Activated T-helper 9 cell treated with anti-CD3 and anti-CD28 coated beads, Interleukin-2, amount 50 U/mL, for 16 hours (primary cell): ENCODE data around the gene SLC38A10.

Experiments
- DNase-seq: peaks from one replicate; pipeline ENCODE4 v3.0.0-alpha.2; 2020; ENCODE audit warnings: low read depth

Gene SLC38A10

DNA sequence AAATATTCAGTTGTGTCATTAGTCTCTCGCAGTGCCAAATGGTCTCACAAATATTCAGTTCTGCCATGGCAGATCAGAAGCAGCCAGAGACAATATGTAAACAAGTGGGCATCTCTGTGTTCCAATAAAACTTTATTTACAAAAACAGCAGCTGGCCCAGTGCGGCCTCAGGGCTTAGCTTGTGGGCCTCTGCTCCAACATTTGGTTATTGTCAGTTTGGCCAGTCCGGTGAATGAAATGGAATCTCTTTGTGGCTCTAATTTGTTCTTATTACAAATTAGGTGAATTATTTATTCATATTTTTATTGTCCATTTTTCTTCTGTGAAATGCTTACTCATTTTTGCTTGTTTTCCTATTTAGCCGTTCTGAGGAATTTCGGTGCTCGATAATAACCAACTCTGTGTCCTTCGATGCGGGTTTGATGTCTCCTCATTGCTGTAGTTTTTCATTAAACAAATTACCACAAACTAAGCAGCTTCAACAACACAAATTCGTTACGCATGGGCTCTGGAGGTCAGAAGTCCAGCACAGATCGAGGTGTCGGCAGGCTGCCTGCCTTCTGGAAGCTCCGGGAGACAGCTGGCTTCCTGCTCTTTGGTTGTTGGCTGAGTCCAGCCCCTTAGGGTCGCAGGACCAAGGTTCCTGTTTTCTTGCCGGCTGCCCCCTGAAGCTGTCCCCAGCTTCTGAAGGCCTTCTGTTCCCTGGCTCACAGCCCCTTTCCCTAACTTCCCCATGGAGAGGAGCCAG, 4.1 kb upstream of the SLC38A10 start:
- DNase-seq = no peak

DNA sequence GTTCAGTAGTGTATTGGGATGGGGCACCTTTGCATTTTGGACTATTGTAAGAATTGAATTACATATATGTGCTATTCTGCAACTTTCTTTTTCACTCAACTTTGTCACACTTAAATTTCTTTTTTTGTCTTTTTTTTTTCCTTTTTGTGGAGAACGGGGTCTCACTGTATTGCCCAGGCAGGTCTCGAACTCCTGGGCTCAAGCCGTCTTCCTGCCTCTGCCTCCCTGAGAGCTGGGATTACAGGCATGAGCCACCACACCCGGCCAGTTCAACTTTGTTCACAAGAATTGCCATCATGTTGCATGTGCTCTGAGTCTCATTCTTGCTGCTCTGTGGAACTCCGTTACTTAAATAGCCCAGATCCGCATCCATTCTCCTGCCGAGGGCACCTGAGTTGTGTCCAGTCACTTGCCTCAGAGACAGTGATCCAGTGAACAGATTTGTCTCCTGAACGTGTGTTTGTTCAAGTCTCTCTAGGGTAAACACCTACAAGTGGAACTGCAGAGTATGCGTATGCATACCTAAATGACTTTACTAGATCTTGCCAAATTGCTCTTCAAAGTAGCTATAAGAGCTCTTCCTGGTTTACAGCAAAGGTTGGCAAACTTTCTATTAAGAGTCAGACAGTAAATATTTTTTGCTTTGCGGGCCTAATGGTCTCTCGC, 3.4 kb upstream of the SLC38A10 start:
- no peak for DNase-seq

DNA sequence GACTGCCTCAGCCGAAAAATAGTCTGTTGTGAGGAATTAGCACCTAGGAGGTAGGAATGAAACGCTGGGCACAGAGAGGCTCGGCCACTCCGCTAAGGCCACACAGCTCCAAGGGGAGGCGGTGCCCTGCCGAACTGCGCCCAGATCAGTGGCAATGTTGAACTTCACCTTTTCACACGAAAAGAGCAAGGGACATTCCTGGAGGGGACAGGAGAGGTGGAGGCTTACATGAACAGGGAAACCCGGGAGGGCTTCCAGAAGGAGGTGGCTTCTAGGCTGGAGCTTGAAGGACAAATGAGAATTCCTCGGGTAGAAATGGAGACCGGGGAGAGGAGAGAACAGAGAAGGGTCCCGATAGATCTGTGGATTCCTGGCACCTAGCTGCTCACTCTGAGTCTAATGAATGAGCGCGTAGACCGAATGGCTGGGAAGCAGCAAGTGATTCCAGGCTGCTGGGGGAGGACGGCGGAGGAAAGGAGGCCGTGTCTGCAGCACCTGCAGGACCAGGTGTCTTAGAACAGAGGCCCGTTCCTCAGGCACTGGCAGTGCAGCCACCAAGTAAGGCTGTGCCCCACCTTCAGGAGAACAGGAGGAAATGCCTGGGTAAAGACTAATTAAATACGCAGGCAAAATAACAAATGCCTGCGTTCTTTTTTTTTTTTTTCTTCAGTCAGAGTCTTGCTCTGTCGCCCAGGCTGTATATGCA, 722 bp upstream of the SLC38A10 start:
- peak; percentile 34 for DNase-seq

DNA sequence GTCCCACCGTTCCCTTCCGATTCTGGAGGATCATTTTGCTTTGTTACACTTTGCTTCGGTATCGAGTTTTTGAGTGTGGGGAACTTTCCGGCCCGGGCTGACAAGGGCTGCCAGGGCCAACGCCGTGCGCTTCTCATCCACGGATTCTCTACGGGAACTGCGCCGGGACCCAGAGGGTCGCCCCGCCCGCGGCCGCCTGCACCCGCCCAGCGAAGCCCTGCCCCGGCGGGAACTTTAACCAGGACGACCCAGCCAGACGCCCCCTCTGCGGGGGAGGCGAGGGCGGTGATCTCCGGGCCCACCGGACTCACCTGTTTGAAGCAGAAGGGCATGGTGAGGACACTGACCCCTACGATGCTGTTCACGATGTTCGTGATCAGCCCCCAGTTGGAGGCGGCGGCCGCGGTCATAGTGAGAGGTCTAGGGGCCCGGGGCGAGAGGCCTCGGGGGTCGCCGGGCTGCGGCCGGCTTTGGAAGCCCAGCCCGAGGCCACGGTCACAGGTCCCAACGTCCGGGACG, 536 bp downstream of the SLC38A10 start:
- DNase-seq = no peak

DNA sequence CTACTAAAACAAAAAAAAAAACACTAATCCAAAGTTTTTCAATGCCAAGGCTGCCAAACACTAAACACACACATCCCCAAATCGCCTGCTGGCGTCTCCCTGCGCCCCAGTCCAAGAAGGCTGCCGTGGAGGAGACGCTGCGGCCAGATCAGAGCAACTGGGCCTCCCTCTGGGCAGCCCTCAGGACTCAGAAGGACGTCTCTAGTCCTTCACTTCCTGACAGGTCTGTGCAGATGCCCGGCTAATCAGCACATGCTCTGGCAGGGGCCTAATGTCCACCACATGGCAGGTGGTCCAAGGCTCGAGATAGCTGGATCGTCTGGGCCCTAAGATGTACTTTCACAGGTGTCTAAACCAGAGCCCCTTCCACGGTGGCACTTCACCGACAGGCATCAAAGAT, 2.7 kb downstream of the SLC38A10 start:
- DNase-seq = no peak

DNA sequence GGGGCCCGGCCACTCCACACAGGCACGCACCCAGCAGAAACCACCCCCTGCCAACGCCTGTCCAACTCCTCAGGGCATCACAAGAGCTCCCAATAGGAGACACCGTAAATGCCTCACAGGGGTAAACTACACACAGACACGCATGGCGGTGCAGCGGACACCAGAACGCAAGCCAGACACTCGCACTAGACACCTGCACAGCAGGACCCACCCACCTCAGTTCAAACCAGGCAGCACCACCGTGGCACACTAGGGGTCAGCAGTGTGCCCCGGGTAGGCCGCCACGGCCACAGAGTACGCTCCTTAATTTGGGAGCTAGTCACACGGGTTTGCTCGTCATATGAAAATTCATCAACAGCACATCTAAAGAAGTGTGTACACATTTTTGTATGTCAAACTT, 3.4 kb downstream of the SLC38A10 start:
- peak; percentile 59 for DNase-seq

DNA sequence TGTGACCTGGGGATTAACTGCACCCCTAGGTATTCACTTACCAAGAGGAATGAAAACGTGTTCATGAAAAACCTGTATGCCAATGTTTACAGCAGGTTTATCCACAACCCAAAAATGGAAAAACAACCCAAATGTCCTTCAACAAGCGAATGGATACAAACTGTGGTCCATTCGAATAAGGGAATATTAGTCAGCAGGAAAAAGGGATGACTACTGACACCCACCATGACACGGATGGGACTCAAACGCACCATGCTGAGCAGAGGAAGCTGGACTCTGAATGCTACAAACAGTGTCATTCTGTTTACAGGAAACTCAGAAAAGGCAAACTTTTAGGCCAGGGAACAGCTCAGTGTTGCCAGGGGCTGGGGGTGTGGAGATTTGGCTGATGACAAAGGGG, 4.9 kb downstream of the SLC38A10 start:
- no peak for DNase-seq

DNA sequence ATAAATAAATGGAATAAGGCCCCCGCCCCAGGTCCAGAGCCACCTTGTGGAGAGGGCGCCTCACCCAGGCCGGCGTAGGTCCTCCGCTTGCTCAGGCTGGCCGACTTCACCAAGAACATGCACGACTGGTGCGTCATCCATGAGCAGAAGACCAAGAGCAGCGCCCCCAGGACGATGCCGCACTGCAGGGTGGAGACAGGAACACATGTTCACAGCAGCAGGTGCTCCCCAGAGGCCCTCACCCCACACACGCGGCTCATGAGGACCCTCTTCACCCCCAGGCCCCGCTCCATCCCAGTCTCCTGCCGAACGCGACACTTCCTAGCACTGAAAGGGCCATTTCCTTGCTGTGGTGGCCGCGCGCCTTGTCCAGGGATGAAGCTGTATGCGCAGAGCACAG, 5.5 kb downstream of the SLC38A10 start:
- no peak for DNase-seq

DNA sequence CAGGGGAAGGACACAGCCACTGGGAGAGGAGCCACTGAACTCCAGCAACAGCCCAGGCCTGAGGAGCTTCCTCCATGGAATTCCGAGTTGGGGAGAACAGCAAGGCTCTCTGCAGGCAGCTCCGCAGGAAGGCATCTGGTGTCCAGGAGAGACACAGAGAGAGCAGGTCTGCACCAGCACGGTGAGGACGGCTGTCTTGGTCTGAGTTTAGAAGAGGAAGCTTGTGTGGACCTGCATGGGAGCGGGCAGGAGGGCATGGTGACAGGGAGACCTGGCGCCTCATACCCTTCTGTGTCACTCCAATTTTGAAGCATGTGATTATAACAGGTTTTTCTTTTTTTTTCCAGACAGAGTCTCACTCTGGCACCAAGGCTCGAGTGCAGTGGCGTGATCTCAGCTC, 6.4 kb downstream of the SLC38A10 start:
- no peak for DNase-seq

DNA sequence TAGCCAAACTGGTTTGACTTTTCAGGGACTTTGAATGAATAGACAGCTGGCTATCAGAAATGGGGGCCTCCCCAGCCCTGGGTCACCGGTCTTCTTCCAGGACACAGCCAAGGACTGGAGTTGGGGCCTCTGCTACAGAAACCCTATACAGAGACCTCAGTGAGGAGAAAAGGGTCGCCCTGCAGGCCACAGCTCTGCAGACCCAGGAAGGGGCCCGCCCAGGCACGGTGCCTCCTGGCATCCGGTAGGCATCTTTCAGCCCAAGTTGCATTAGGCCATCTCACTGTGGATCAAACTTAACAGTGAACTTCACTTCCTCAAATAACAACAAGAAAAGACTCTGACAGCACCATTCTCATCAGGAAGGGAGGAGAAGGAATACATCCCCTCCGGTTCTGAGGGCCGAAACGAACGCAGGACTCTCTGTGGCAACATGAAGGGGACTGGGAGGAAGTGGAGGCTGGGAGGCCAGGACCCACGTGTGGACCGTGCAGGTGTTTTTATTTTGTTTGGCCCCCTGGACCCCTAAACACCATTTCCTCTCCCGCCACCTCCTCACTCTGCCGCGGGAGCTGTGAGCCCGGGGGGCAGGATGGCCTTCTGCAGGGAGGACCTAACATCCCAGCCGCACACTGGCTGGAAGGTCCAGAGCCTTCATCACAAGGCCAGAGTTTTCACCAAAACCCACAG, 7.2 kb downstream of the SLC38A10 start:
- DNase-seq = no peak

DNA sequence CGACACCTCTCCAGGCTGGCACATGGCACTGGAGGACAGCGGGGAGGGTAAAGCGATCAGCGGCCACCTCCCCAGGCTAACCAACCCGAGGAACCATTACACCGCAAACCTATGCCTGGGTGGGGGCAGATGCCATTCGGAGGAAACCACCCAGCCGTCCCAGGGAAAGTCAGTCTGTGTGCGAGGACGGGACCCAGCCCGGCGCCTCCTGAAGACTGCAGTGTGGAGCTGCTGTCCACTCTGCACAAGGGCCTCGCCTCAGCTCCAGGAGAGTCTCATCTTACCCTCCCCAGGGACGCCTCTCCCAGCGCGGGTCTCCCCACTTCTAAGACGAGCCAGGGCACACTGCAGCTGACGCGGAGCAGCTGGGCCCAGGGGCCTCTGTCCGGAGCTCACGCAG, 8.0 kb downstream of the SLC38A10 start:
- no peak for DNase-seq

DNA sequence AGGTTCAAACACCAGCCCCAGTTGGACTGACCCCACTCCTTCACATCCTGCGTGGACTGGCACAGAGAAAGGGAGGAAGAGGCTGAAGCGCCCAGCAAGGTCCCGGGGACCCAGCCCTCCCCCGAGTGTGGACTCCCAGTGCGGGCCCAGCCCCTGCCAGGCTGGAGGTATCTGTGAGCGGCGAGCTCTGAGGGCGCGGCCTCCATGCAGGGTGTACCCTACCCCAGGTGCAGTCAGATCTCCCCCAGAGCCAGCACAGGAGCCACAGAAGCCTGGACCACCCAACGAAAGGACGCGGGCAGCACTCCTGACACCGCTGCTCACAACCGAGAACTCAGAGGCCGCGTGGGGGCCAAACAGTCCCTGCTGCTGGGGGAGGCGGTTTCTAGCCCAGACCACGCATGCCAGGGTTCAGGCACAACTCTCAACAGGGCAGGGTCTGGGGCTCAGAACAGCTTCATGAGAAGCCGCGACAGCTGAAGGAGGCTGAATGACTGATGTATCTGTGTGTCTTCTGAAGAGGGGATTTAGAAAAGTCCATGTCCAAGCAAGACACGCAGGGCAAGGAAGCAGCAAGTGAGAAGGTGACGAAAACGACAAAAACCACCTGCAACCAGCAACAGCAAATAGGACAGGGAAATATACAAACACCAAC, 8.5 kb downstream of the SLC38A10 start:
- DNase-seq = no peak

DNA sequence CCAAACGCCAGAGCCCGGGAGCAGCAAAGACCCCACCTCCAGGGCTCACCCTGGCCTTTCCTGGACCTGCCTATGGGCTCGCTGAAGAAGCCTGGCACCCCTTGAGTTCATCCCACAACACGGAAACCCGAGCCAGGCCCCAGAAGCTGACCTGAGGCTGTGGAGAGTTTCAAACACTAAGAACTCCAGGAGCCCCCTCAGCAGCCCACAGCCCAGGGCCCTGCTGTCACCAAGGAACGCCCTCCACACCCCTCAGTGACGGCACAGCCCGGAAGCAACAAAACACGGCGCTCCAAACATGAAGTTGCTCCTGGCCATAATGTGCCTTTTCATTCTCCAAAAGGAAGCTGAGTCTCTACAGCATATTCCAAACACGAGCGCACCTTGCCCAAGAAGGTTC, 9.2 kb downstream of the SLC38A10 start:
- no peak for DNase-seq

DNA sequence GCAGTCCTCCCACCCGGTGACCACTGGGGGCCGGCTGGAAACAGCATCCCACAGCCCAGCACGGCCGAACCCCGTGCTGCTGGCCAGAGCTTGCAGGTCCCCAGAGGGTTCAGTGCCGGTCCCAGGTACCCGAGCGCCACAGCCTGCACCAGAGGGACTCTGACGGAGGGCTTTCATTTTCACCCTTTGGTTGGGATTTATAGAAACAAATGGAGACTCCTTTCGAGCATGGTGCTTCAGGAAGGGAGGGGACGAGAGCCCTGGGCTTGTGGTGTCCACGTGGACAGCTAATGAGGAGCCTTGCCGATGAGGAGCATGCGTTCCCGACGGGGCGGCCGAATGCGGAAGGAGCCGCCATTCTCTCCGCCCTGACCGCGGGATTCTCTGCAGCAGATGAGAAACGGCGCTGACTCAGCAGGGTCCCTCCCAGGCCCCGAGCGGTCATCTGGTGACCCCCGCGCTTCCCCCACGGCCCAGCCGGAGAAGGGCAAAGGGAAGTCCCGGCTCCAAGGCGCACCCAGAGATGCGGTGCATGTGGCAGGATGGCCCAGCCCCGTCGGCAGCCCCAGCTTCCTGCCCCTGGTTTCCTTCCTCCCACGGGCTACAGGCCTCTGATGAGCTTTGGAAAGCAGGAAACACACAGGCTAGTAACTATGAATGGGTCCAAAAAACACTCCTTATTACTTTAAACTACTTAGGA, 9.8 kb downstream of the SLC38A10 start:
- DNase-seq = peak; percentile 46

DNA sequence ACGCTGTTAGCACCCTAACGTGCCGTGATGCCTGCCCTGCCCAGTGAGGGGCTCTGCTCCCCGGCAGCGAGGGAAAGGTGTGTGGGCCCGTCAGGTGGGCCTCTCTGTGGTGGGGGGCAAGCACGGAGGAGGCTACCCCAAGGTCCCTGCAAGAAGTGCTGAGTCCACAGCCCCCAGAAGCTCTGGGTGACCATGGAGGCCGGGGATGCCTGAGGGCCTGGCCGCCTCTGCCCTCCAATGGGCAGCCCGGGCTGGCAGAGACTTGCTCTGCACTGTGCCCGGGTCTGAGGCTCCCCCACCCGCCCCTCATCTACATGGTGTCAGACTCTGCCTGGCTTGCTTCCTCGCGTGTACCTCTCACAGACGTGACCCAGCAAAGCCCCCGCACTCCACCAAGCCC, 12.2 kb downstream of the SLC38A10 start:
- DNase-seq = no peak

DNA sequence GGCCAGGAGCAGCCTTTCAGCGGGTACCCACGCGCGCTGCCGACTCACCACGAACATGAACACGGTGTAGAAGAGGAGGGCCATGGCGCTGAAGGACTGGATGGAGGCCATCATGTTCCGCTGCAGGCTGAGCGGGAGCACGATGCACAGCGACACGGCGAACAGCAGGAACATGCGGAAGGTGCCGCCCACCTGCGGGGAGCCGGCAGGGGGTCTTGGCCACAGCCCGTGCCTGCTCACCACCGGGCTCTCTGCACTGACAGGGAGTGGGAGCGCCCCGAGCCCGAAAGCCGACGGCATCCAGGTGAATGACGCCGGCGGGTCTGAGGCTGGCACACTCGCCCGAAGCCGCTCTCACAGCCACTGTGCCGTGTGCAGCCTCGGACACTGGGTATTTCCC, 13.0 kb downstream of the SLC38A10 start:
- DNase-seq = no peak

DNA sequence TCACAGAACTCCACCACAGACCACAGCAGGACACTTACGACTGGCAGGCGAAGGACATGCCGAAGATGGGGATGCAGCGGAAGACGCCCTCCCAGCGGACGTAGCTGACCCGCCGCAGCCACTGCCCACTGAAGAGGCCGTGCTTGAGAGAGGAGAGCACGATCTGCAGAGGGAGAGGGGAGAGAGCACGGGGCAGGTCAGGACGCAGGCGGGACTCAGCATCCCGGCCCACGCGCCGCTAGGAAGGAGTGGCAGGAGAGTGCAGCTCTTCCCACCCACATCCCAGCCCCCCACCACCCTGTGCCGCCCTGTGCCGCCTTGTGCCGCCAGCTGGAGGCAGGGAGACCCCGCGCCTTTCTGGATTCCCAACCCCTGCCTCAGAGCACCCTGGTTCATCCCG, 14.5 kb downstream of the SLC38A10 start:
- no peak for DNase-seq

DNA sequence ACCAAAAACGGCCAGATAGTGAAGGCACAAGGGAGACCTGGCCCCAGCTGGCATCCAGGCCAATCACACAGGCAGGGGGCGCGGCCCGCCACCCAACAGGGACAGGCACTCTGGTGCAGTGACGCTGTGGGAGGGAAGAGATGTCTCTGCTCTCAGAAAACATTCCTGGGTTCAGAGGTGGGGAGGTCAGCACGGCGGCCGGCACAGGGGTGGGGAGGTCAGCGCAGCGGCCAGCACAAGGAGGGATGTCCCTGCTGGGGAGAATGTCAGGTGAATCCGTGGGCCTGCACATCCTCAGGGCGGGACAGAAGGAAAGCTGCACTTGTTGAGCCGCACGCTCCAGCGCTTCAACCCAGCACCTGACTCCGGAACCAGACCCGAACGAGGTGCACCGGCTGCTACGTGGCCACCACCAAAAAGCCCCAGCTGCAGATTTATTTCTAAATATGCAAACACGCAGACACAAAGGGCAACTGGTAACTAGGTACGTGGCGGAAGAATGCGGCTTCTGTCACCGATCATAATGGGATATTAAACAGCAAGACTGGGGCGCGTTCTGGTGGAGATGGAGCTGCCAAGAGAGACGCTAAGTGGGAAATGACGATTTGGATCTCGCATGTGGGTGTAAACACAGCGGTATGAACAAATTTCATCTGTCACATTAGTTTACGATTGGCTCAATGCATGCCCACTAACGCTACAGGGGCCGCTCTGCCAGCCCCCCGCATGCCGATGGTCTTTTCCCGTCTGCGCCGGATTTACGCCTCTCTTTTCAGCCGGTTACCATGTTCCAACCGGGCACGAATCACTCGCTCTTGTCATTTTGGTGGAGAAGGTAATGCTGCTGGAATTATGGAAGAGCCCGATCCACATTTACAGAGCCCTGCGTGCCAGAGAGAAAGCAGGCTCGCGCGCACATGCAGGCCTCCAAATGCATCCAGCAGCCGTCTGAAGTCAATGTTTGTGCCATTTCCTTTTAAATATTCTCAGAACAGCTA, 15.5 kb downstream of the SLC38A10 start:
- no peak for DNase-seq

DNA sequence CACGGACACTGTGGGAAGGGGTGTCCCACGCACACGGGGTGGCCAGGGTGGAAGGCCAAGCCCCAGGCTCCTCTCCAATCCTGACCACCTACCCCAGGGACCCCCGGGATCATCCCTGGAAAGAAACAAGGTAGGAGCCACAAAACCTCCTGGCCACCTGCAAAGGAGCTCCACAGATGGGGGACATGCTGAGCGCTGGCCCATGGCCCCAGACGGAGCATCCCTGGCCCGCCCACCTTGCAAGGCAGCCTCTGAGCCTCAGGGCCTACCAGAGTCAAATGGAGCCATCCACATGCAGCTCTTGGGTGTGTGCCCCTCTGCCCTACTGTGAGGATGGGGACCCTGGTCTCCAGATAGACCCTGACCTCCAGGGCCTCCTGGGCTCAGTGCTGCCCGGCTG, 16.3 kb downstream of the SLC38A10 start:
- DNase-seq = no peak
